HG02885 (cell line): ENCODE results near the gene CTDSP2.
A peak's percentile ranks its signal among the peaks of the same experiment; 100 is the strongest.
"Not testable (repeated sequence)": the region's sequence is repeated elsewhere in the genome, so short reads cannot be mapped to it uniquely, and the experiment has no call there.

Experiments
- ATAC-seq: cut with Tn5 transposase; IDR thresholded peaks from one replicate; pipeline ENCODE4 v1.9.1; 2021; ENCODE audit warnings: mild to moderate bottlenecking; ENCODE audit not compliant: unreplicated experiment, poor library complexity

Gene CTDSP2

GRCh38 chr12:57882575-57882974, 36.0 kb upstream of the CTDSP2 start:
- no peak for ATAC-seq

GRCh38 chr12:57881475-57881874, 34.9 kb upstream of the CTDSP2 start:
- no peak for ATAC-seq

- ATAC-seq: not testable (repeated sequence)
Measured at GRCh38 chr12:57881035-57881434, 34.5 kb upstream of the CTDSP2 start.

GRCh38 chr12:57877876-57878275, 31.3 kb upstream of the CTDSP2 start:
- no peak for ATAC-seq

- ATAC-seq: no peak
Measured at GRCh38 chr12:57875753-57876547, 29.4 kb upstream of the CTDSP2 start.

GRCh38 chr12:57874166-57875108, 27.9 kb upstream of the CTDSP2 start:
- ATAC-seq: no peak

GRCh38 chr12:57872362-57872761, 25.8 kb upstream of the CTDSP2 start:
- no peak for ATAC-seq

GRCh38 chr12:57869927-57870318, 23.4 kb upstream of the CTDSP2 start:
- ATAC-seq: no peak

GRCh38 chr12:57869298-57869926, 22.9 kb upstream of the CTDSP2 start:
- ATAC-seq: no peak

GRCh38 chr12:57868851-57869268, 22.3 kb upstream of the CTDSP2 start:
- no peak for ATAC-seq

- no peak for ATAC-seq
Measured at GRCh38 chr12:57868221-57868620, 21.7 kb upstream of the CTDSP2 start.

- ATAC-seq: no peak
Measured at GRCh38 chr12:57866308-57867019, 19.9 kb upstream of the CTDSP2 start.

- peak; percentile 85 for ATAC-seq
Measured at GRCh38 chr12:57865084-57865751, 18.7 kb upstream of the CTDSP2 start.

GRCh38 chr12:57864442-57865083, 18.0 kb upstream of the CTDSP2 start:
- ATAC-seq: no peak

- no peak for ATAC-seq
Measured at GRCh38 chr12:57863676-57864075, 17.1 kb upstream of the CTDSP2 start.

GRCh38 chr12:57861967-57862366, 15.4 kb upstream of the CTDSP2 start:
- no peak for ATAC-seq

- ATAC-seq: not testable (repeated sequence)
Measured at GRCh38 chr12:57860883-57861282, 14.4 kb upstream of the CTDSP2 start.

- no peak for ATAC-seq
Measured at GRCh38 chr12:57859121-57859520, 12.6 kb upstream of the CTDSP2 start.

- not testable (repeated sequence) for ATAC-seq
Measured at GRCh38 chr12:57858123-57858522, 11.6 kb upstream of the CTDSP2 start.
